Measurements from ENCODE around the gene CMTR2.

The CMTR2 gene

DNA sequence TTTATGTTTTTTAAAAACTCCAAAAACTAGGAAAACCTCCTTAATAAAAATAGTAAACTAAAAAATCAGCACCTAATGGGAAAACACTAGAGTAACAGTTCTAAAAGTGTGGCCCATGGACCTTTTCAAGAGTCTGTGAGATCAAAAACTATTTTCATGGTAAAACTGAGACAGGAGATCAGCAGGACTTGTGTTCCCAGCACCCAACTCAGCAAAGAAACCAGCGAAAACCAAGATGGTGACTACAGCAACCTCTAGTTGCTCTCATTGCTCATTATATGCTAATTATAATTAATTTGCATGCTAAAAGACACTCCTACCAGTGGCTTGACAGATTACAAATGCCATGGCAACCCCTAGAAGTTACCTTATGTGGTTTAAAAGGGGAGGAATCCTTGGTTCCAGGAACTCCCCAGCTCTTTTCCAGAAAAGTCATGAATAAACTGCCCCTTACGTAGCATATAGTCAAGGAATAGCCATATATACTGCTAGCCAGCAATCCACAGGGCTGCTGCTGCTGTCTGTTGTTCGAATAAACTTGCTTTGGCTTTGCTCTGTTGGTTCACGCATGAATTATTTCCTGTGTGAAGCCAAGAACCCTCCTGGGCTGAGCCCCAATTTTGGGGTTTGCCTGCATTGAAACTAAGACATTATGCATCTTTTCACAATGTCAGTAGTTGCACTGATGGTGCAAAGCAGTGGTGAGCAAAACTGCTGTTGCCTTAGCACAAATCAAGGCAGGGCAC lies 12.4 kb downstream of the CMTR2 start:
- DNase-seq (ENCODE audit: low read depth in 3 of 3): no peak

DNA sequence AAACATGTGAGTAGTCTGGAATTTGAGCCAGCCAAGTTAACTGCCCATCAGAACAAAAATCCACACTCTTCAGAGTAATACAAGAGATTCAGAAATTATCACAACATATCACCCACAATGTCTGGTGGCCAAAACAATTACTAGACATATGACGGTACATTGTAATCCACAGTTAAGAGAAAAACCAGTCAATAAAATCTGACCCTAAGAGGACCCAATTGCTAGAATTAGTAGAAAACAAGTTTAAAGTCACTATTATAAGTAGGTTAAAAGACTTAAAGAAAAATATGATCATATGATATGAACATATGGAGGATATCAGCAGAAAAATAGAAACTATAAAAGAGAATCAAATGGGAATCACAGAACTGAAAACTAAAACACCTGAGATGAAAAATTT lies 15.8 kb downstream of the CMTR2 start:
- DNase-seq (ENCODE audit: low read depth in 3 of 3): no peak

DNA sequence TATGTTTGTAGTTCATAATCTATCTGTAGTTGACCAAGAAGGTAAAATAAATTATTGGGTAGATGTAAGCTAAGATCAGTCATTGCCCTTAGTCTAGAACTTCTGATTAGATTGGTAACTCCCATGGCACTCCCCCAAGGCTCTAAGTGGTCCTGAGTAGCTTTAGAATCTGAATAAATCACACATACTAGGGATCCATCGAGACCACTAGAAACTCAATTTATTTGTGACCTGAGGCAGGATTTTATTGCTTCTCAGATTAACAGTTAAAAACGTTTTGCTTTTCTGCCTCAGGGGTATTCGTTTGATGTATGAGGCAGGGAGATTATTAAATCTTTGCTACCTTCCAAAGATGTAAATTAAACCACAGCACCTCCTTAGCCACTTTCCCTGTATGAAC lies 24.9 kb downstream of the CMTR2 start:
- no peak for DNase-seq (ENCODE audit: low read depth in 3 of 3)

DNA sequence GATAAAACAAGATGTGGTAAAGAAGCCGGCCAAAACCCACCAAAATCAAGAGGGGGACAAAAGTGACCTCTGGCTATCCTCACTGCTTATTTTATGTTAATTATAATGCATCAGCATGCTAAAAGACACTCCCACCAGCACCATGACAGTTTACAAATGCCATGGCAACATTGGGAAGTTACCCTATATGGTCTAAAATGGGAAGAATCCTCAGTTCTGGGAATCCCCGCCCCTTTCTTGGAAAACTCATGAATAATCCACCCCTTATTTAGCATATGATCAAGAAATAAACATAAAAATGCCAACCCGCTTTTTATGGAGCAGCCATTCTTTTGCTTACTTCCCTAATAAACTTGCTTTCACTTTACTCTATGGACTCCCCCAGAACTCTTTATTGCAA lies 25.6 kb downstream of the CMTR2 start:
- no peak for DNase-seq (ENCODE audit: low read depth in 3 of 3)

DNA sequence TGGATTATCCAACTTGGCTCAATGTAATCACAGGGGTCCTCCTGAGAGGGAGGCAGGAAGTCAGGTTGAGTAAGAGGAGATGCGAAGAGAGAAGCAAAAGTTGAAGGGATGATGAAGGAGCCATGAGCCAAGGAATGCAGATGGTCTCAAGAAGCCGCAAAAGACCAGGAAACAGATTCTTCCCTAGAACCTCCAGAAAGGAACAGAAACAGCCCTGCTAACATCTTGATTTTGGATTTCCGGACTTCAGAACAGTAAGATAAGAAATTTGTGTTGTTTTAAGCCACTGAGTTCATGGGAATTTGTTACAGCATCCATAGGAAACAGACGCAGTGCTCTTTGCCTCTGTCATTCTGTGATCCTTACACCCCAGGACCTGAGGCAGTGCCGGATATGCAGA lies 26.8 kb downstream of the CMTR2 start:
- DNase-seq (ENCODE audit: low read depth in 3 of 3): no peak

DNA sequence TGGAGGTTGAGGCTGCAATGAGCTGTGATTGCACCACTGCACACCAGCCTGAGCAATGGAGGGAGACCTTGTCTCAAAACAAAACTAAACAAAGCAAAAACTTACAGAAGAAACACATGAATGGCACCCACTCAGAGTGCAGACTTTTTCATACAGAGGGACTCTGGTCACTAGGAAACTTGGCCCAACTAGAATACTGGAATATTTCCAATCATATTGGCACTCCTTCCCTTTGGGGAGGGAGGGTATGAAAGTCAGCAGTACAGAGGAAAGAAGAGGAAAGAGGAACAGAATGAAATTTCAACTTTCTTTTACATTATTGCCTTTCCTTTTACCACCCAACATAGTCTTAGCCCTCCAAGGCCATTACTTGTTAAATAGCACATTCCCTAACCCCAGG lies 28.2 kb downstream of the CMTR2 start:
- DNase-seq (ENCODE audit: low read depth in 3 of 3): no peak

DNA sequence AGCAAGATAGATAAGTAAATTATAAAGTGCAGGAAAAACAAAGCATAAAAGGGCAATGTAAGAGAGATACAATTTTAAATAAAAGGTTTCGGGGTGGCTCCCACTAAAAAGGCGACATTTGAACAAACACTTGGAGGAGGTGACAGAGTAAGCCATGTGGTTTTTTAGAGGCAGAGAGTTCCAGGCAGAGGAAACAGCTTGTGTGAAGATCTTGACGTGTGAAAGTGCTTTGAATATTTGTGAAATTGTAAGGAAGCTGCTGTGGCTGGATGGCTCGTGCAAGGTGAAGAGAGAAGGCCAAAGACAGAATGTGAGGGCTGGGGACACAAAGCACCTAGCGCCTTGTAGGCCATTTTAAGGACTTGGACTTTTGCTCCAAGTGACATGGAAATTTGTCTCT lies 30.1 kb downstream of the CMTR2 start:
- DNase-seq (ENCODE audit: low read depth in 3 of 3): no peak

DNA sequence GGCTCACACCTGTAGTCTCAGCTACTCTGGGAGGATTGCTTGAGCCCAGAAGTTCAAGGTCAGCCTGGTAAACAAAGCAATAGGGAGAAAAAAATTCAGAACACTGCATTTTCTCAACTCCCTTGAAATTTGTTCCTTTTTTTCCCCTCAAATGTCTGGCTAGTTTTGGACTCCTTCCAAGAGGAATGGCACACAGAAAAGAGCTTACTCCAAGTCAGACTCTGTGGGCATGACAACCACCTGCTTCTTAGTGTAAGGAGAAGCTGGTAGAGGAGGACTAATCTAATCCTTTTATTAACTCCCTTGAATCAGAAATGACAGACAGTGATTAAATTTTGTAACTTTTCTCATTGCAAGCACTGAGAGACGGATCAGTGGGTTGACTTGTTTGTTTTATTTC lies 30.8 kb downstream of the CMTR2 start:
- no peak for DNase-seq (ENCODE audit: low read depth in 3 of 3)

DNA sequence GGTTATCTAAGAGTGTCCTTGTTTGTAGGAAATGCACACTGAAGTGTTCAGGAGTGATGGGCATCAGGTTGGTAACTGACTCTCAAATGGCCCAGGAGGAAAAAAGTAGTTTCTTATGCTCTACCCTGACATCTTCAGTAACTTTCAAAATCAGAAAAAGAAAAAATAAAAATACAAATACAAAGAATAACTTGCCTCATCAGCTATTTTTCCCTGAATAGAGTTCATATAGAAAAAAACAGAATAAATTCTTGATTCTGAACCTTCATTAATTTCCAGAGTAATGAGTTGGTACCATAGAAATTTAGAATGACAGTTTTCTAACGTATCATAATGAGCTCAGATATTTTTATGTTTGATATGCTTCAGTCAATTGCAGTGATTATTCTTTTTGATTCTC lies 31.4 kb downstream of the CMTR2 start:
- no peak for DNase-seq (ENCODE audit: low read depth in 3 of 3)

DNA sequence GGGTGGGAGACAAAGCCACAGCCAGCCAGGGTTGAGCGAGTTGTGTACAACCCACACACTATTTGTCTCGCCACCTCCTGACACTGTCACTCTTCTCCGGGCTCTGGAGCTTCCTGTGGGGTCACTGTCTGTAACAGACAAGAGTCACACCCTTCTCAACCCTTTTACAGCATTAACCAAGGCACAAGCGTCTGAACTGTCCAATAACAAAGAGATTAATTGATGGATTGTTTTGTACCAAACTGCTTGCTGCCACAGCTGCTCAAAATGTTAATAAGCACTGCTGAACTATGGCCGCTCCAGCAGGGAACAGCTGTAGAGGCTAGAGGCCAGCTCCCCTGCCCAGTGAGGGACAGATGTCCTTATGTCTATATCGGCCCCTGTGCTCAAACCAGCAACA lies 33.5 kb downstream of the CMTR2 start:
- no peak for DNase-seq (ENCODE audit: low read depth in 3 of 3)

DNA sequence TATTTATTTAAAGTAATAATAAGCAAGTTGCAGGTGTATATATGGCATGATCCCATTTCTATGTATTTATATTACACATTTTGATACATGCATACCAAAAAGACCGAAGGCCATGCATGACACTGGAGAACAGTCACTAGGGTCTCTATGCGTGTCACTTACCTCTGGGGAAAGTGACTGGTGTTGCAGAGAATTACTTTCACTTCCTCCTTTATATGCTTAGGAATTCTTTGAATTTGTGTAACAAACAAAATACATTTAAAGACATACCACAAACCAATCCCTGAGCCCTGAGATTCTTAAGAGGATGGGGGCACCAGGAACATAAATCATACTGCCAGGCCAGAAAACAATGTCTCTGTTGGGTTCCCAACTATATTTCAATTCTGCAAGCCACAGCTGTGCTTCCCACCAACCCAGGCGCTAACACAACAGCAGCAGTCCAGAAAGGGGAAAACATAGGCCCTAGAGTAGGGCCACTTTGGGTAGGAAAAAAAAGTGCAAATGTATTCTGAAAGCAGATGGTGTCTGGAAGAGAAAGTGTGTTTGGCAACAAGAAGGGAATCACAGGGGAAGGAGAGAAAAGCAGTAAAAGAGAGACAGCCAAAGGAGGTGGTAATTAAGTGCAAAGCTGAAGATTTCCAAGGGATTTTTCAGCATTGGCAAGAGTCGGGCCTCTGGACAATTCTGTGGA lies 34.2 kb downstream of the CMTR2 start:
- DNase-seq (ENCODE audit: low read depth in 3 of 3): no peak

DNA sequence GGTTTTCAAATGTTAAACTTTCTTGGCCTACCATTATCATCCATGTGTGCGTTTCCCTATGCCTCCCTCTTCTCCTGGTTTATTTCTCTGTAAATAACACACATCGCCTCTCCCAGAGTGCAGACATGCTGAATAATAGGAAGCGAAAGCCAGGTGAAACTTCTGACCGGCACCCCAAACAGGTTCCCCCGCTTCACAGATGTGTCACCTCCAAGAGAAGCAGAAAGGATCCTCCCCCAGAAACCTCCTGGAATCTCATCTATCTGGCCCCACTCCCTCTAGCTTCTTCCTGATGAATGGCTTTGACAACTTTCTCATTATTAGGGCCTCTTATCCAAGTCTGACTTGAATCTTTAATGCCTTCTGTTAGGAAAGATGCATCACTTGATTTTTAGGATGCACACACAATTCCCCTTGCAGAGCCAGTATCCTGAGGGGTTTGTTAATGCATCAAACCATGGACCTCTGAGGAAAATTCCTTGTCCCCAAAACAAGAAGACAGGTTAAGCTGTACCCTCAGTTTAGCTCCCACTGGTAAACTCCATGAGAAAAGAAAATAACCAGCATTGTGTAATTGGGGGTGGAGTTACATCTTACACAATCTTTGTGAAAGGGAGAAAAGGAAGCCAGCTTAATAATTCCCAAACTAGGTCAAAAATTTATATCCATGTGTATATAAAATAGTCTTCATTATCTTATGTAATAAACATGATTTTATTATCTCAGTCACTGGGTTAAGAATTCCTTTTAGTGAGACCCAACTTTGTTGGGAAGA lies 38.6 kb downstream of the CMTR2 start:
- DNase-seq (ENCODE audit: low read depth in 3 of 3): no peak

DNA sequence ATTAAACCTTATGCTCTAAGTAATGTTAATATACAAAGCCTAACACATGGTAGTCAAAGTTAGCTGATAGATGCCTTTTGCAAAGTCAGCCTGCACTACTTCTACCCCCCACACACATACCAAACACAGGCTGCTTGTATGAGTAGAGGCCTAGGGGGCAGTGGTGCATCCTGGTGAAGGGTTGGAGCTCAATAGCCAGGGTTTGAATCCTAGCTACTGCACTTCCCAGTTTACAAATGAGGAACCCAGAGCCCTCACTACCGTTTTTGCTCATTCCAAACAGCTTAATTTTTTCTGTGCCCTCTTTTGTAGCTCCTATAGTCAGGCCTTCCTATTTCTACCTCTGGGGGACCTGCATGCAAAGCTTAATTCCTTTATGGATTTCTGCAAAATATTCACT lies 39.8 kb downstream of the CMTR2 start:
- DNase-seq (ENCODE audit: low read depth in 3 of 3): no peak

DNA sequence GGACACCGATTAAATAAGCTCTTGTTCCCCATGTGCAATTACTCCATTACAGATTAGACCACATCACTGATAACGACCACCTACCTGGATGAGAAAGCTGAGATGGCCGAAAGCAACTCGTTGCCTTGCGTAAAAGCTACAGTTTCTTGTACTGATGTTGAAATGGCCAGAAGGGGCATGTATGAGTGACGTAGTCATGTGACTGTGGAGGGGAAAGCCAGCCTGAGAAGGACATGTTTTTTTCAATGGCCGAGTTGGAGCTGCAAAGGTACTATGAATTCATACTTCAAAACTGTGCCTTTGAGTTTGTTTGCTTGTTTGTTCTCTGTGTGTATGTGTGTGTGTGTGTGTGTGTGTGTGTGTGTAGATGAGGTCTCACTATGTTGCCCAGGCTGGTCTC lies 41.7 kb downstream of the CMTR2 start:
- DNase-seq (ENCODE audit: low read depth in 3 of 3): no peak

DNA sequence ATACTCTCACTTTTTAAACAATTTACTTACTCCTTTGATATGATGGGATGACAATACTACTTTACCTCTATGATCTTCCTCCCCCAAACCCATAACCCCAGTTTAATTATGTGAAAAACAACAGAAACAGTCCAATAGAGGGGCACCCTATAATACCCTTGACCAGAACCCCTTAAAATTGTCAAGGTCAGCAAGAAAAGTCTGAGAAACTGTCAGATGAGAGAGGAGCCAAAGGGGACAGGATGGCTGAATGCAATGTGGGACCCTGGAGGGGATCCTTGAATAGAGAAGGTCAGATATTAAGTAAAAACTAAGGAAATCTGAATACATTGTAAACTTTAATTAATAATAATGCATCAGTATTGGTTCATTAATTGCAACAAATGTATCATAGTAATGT lies 42.9 kb downstream of the CMTR2 start:
- DNase-seq (ENCODE audit: low read depth in 3 of 3): no peak

DNA sequence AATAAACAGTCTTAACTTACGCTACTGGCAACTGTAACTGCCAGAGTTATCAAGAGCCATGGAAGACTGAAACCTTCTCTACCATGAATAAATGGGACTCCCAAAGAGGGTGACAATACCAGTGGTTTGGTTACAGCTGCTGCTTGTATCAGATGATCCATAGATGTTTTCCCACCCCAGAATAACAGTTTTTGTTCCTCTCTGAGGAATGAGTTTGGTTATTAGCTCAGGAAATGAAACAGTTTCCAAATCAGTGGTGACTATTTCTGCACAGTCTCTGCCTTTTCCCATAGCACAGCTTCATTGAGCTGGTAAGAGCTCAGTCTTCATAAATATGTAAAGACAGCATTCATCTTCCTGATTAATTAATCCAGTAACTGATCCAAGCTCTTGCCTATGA lies 44.7 kb downstream of the CMTR2 start:
- DNase-seq (ENCODE audit: low read depth in 3 of 3): no peak

DNA sequence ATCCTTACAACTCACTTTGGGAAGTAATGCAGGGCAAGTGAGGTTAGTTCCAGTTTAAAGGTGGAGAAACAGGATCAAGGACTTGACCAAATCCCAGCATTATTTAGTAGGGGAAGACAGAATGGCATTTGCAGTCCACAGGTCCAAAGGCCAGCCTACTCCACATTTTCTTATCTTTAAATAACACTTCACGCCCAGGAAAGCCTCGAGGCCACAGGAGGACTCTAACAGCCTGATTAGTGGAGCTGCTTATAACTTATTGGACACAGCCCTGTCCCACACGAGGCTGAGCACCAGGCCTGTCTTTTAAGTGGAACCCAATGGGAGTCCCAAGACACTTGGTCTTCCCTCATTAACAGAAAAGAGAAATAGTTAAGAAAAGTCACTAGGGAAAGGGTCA lies 46.6 kb downstream of the CMTR2 start:
- DNase-seq (ENCODE audit: low read depth in 3 of 3): no peak

DNA sequence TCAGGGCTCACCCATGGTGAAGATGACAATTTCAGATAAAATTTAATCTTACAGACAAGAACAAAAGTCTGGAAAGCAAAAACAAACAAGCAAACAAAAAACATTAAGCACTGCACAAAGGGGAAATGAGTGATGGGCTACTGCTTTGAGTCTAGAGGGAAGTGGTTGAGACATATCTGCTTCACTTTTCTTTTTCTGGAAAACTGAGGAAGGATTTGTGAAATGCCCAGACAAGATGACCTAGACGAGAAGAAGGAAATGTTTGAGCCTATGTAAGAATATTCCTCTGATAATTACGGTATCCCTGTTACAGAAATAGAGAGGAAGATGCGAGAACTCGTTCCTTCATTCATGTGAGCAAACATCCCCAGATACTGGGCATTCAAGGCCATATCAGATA lies 47.2 kb downstream of the CMTR2 start:
- no peak for DNase-seq (ENCODE audit: low read depth in 3 of 3)
